HG03064 (cell line): Measurements from ENCODE around the gene NOXO1.

ENCODE experiments used
- ATAC-seq: cut with Tn5 transposase; IDR thresholded peaks from one replicate; pipeline ENCODE4 v1.9.1; 2021; ENCODE audit warnings: low read depth; ENCODE audit not compliant: unreplicated experiment

Gene NOXO1

DNA sequence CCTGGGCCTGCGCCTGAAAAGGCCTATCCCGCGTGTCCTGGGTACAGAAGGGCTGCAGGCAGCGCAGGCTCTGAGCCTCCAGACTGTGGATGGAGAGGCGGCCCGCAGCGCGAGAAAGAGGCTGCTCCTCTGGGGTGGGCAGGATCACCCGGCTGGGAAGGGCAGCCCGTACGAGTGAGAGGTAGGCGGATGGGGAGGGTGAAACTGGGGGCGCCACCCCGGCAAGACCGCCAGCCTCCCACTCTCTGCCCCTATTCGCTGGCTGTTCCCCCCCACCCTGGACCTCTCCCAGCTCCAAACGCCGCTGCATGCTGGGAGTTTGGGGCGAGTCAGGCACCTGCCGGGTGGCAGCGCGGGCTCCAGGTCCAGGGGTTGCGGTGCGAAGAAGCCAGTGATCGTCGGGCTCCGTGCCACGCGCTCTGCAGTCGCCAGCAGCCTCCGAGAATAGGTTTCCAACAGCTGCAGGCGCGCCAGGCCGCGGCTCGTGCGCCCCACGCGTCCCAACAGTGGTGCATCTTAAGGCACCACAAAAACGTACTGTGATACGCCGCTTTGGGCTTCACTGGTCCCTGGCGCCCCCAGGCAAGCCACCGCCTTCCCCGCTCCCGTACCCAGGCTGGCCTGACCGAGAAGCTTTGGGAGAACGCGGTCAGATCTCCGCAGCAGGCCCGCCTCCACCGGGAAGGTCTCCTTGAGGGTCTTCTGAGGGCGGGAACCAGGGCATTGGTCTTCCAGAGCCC, 1.1 kb downstream of the NOXO1 start:
- no peak for ATAC-seq

GRCh38 chr16:1979271-1980029, 1.8 kb downstream of the NOXO1 start:
- no peak for ATAC-seq

DNA sequence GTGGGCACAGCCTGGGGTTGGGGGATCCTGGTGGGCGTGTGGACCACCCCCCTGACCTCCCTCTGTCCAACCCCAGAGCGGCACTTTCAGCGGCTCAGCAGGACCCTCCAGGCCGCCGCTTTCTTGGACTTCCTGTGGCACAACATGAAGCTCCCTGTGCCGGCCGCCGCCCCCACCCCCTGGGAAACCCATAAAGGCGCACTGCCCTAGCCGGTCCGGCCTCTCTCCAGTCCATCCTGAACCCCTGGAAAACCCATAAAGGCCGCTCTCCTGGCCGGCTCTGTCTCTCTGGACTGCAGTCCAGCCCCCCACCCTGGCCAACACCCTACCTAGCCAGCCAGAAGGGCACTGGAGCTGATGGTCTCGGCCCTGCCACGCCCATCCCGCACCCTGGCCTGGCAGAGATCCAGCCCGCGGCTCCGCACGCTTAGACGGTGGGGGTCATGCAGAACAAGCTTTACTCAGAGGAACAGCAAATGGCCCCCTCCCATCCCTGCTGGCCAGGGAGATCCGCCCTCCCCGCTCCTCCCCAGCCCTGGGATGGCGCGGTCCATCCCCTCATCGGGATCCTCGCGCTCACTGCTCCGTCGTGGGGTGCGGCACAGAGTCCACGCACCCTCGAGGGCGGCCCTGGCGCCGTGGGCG, 2.7 kb downstream of the NOXO1 start:
- no peak for ATAC-seq

- no peak for ATAC-seq
These were observed 3.4 kb downstream of the NOXO1 start for GRCh38 chr16:1977875-1978268.

DNA sequence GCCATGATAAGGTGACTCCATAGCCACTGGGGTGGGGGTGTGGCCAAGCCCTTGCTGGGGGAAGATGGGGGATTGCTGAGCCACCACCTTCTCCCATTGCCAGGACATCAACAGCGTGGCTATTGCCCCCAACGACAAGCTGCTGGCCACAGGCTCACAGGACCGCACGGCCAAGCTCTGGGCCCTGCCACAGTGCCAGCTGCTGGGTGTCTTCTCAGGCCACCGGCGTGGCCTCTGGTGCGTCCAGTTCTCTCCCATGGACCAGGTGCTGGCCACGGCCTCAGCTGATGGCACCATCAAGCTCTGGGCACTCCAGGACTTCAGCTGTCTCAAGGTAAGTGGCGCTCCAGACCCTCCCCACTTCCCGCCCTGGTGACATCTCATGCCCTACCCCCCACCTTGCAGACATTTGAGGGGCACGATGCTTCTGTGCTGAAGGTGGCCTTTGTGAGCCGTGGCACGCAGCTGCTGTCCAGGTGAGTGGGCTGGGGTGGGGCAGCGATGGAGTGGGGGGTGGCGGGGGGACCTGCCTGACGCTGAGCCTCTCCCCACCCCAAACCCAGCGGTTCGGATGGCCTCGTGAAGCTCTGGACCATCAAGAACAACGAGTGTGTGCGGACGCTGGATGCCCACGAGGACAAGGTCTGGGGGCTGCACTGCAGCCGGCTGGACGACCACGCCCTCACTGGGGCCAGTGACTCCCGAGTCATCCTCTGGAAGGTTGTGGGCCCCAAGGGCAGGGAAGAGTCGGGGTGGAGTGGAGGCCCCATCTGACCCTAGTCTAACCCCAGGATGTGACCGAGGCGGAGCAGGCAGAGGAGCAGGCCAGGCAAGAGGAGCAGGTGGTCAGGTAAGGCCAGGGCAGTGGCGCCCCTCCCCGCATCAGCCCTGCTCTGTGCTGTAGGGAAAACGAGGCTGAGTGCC, 4.1 kb downstream of the NOXO1 start:
- no peak for ATAC-seq

GRCh38 chr16:1976216-1976520, 5.1 kb downstream of the NOXO1 start:
- ATAC-seq, result no peak

GRCh38 chr16:1975432-1976215, 5.6 kb downstream of the NOXO1 start:
- ATAC-seq, result no peak

DNA sequence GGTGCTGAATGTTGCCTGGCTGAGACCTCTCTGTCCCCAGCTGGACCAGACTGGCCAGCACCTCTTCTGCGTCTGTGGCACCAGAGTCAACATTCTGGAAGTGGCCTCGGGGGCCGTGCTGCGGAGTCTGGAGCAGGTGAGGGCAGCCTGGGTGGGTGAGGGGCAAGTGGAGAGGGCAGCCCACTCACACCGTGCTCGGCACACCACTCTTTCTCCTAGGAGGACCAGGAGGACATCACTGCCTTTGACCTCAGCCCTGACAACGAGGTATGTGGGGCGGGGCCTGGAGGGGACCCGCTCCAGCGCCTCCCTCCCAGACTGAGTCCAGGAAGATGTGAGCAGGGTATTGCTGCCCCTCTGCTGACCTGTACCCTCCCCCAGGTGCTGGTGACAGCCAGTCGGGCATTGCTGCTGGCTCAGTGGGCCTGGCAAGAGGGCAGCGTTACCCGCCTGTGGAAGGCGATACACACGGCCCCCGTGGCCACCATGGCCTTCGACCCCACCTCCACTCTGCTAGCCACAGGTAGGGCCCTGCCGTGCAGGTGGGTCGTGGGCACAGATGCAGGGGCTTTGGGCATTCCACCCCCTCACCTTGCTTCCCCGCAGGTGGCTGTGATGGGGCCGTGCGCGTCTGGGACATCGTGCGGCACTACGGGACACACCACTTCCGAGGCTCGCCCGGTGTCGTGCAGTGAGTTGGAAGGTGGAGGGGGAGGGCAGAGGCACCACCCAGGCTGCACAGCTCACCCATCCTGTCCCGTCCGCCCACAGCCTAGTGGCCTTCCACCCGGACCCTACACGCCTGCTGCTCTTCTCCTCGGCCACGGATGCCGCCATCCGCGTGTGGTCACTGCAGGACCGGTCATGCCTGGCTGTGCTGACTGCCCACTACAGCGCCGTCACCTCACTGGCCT, 6.9 kb downstream of the NOXO1 start:
- ATAC-seq, result no peak

- ATAC-seq, result no peak
These were observed 7.7 kb downstream of the NOXO1 start for GRCh38 chr16:1973461-1974156.

DNA sequence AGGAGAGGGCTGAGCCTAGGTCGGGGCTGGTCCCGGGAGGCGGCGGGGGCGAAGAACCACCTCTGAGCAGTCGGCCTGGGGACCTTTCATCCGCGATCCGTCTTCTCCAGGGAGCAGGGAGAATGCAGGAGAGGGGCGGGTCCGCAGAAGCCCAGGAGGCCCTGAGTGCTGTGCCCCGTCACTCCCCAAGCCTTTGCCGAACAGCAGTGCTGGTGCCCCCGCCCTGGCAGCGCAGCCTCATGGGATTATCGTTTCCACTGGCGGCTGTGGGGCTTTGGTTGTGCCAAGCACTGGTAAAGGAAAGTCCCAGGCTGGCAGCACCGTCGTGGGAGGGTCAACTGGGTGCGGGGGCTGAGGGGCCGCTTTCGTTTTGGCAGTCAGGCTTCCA, 8.8 kb downstream of the NOXO1 start:
- no peak for ATAC-seq

DNA sequence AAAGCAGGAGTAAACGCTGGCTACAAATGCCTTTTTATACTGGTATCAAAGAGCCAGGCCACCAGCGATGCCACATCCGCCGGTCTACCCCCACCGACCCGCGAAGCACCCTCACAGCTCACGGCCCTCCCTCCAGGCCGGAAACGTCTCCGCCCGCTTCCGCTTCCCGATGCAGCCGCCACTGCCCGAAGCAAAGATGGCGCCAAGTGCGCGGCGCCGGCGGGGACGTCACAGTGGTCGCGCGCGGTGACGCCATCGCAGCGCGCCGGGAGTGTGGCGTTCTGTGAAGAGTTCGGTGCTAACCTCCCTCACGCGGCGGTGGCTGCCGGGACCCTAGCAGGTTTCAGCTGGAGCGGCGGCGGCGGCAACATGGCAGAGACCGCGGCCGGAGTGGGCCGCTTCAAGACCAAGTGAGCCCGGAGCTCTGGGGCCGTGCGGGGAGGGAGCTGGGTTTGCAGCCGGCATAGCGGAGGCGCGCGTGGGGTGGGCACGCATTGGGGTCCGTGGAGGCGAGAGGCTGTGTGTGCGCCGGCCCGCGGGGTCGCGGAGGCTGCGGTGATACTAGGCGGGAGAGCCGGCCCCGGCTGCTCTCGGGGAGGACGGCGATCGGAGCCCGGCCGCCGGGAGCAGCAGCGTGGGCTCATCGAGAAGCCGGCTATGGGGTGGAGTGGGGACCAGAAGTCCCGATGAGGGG, 9.3 kb downstream of the NOXO1 start, which contains the start of gene TBL3:
Gene TBL3 (plus strand): TSS at position 258 of the 694 bp plus-strand sequence. CDS start 112 bp downstream, at position 370.
- peak; percentile 53 for ATAC-seq

- no peak for ATAC-seq
These were observed 12.9 kb downstream of the NOXO1 start for GRCh38 chr16:1968146-1968953.

DNA sequence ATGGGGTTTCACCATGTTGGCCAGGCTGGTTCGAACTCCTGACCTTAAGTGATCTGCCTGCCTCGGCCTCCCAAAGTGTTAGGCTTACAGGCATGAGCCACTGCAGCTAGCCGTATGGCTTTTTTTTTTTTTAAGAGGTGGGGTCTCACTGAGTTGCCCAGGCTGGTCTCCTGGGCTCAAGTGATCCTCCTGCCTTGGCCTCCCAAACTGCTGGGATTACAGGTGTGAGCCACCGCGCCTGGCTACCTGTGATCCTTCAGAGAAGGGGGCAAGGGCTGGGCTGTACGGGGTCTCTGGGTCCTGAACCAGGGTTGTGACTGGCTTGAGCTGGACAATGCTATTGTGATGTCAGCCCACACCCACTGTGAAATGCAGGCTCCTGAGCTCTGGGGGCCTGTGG, 14.8 kb downstream of the NOXO1 start, which contains the start of gene RNF151:
Gene RNF151 (plus strand): TSS at position 397 of the 400 bp plus-strand sequence. CDS start 26 bp downstream, outside the sequence.
- ATAC-seq, result no peak

DNA sequence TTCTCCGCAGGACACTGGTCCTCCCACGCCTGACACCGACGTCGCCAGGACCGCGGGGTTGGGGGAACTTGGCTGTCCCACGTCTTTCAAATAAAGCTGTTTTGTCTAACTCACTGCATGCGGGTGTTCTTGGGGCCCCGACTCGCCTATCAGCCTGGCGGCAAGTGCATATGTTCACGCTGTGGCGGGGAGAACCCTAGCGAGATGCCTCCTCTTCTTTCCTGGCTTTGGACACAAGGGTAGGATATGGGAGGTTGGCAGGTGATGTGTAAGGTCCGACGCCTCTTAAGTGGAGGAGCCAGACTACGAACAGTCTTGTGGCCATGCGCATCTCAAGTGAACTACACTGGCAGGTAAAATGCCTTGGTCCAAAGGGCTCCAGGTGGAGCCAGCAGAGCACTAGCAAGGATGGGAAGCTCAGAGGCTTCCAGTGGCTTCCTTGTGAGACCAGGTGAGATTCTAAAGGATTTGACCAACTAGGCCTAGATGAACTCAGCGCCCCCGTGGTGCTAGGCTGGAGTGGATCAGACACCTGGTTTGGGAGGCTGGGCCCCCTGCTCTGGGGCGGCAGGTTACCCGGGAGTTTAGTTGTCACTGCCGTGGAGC, 15.8 kb downstream of the NOXO1 start:
- no peak for ATAC-seq

GRCh38 chr16:1964506-1965395, 16.5 kb downstream of the NOXO1 start, which contains the start of gene RPS2:
Gene RPS2 (minus strand): TSS chr16:1964826. CDS start chr16:1964625, 201 bp downstream.
- ATAC-seq, result peak; percentile 68
